ENCODE measurements around the gene OR6B3. TPM values are rescaled to one million over a fixed set of nuclear protein-coding genes. Genes with fewer than 3 reads are reported as not detected.

OR6B3 gene
- total RNA-seq, 1 experiment from 2014 or later = not detected

- DNase-seq (ENCODE audit: unreplicated experiment) = no peak
- CTCF ChIA-PET = no interaction called here
- Mint-ChIP-seq H3K4me1 (ENCODE audit: insufficient read depth, unreplicated experiment) (no peaks in the 10 kb centered on the region), H3K27me3 (ENCODE audit: insufficient read depth, unreplicated experiment) (peaks cover 75% of the 10 kb centered on the region), H3K9me3 (ENCODE audit: unreplicated experiment) (peaks cover 34% of the 10 kb centered on the region), H3K27ac (ENCODE audit: low read depth, unreplicated experiment) (no peak overlapping the region), H3K4me3 (ENCODE audit: unreplicated experiment) (no peak overlapping the region), H3K36me3 (ENCODE audit: insufficient read depth, unreplicated experiment) (no peaks in the 10 kb centered on the region)
- intact Hi-C loops (cut with micrococcal nuclease) = no loop called here
- POLR2A ChIA-PET = interaction anchor here (1.1 kb wide), 1 partner anchor 11 kb away, joined by 4 read pairs; no protein-coding TSS in a partner anchor
- no peak for TF ChIP-seq CTCF (IDR thresholded peaks at IDR 0.05; ENCODE audit: unreplicated experiment)
- no TSS peak for BruUV-seq (replicated peaks)
These were observed 36.0 kb upstream of the OR6B3 start for GRCh38 chr2:240089306-240089705.

- DNase-seq (ENCODE audit: unreplicated experiment) = no peak
- Mint-ChIP-seq H3K27me3 (ENCODE audit: insufficient read depth, unreplicated experiment) (peaks cover 75% of the 10 kb centered on the region), H3K36me3 (ENCODE audit: insufficient read depth, unreplicated experiment) (no peaks in the 10 kb centered on the region), H3K27ac (ENCODE audit: low read depth, unreplicated experiment) (no peak overlapping the region), H3K4me1 (ENCODE audit: insufficient read depth, unreplicated experiment) (no peaks in the 10 kb centered on the region), H3K4me3 (ENCODE audit: unreplicated experiment) (no peak overlapping the region), H3K9me3 (ENCODE audit: unreplicated experiment) (peaks cover 24% of the 10 kb centered on the region)
- POLR2A ChIA-PET = no interaction called here
- TF ChIP-seq CTCF (IDR thresholded peaks at IDR 0.05; ENCODE audit: unreplicated experiment) = no peak
- CTCF ChIA-PET = no interaction called here
- intact Hi-C loops (cut with micrococcal nuclease) = no loop called here
- BruUV-seq (replicated peaks) = no TSS peak
These were observed 33.2 kb upstream of the OR6B3 start for GRCh38 chr2:240086563-240086962.

GRCh38 chr2:240078631-240079030 lies 25.3 kb upstream of the OR6B3 start:
- Mint-ChIP-seq H3K27me3 (ENCODE audit: insufficient read depth, unreplicated experiment) (peaks cover 27% of the 10 kb centered on the region), H3K27ac (ENCODE audit: low read depth, unreplicated experiment) (no peak overlapping the region), H3K9me3 (ENCODE audit: unreplicated experiment) (peaks cover 16% of the 10 kb centered on the region), H3K36me3 (ENCODE audit: insufficient read depth, unreplicated experiment) (peaks cover 6% of the 10 kb centered on the region), H3K4me3 (ENCODE audit: unreplicated experiment) (no peak overlapping the region), H3K4me1 (ENCODE audit: insufficient read depth, unreplicated experiment) (no peaks in the 10 kb centered on the region)
- ChIA-PET POLR2A (interaction anchor here (0.9 kb wide), 1 partner anchor 10 kb away, joined by 4 read pairs; no protein-coding TSS in a partner anchor), CTCF (no interaction called here)
- DNase-seq (ENCODE audit: unreplicated experiment) = no peak
- no peak for TF ChIP-seq CTCF (IDR thresholded peaks at IDR 0.05; ENCODE audit: unreplicated experiment)
- intact Hi-C loops (cut with micrococcal nuclease) = no loop called here
- BruUV-seq (replicated peaks) = no TSS peak

GRCh38 chr2:240077442-240077841 lies 24.1 kb upstream of the OR6B3 start:
- Mint-ChIP-seq H3K4me3 (ENCODE audit: unreplicated experiment) (no peak overlapping the region), H3K4me1 (ENCODE audit: insufficient read depth, unreplicated experiment) (no peaks in the 10 kb centered on the region), H3K9me3 (ENCODE audit: unreplicated experiment) (peaks cover 16% of the 10 kb centered on the region), H3K27ac (ENCODE audit: low read depth, unreplicated experiment) (no peak overlapping the region), H3K36me3 (ENCODE audit: insufficient read depth, unreplicated experiment) (peaks cover 6% of the 10 kb centered on the region), H3K27me3 (ENCODE audit: insufficient read depth, unreplicated experiment) (peaks cover 15% of the 10 kb centered on the region)
- DNase-seq (ENCODE audit: unreplicated experiment) = no peak
- TF ChIP-seq CTCF (IDR thresholded peaks at IDR 0.05; ENCODE audit: unreplicated experiment) = no peak
- ChIA-PET CTCF (no interaction called here), POLR2A (no interaction called here)
- intact Hi-C loops (cut with micrococcal nuclease) = no loop called here
- BruUV-seq (replicated peaks) = no TSS peak

All from MCF 10A (cell line).